Breast epithelium (tissue), 4 donors: ENCODE measurements around the gene MGAT5B. TPM values are rescaled to one million over a fixed set of nuclear protein-coding genes. Genes with fewer than 3 reads are reported as not detected.

Experiments
- DNase-seq, 2 donors: peaks; one replicate each; pipeline ENCODE4 v3.0.0-alpha.2; 2019; ENCODE audit warnings: low spot score in 2 of 2
- H3K27ac ChIP-seq, 2 donors: fragments of 200-600 bp; sonication (generic) in 1 of 2; one replicate each; pipeline ENCODE4 v1.5.1; 2016 to 2019; ENCODE audit warnings: mild to moderate bottlenecking in 1 of 2
- H3K27me3 ChIP-seq, 2 donors: fragments of 200-600 bp; sonication (generic) in 1 of 2; one replicate each; pipeline versions ENCODE4 v1.5.1 to v1.6.0; 2017 to 2019; ENCODE audit warnings: control low read depth in 1 of 2, mild to moderate bottlenecking in 1 of 2
- H3K36me3 ChIP-seq: fragments of 200-600 bp; one replicate; pipeline ENCODE4 v1.5.1; 2019
- H3K4me1 ChIP-seq, 2 donors: fragments of 200-600 bp; sonication (generic); one replicate each; pipeline ENCODE4 v1.5.1; 2016 to 2019; ENCODE audit warnings: control low read depth in 1 of 2
- H3K4me3 ChIP-seq, 3 donors: fragments of 200-600 bp; sonication (generic); 1 replicate in 2 of 3; 2 replicates in 1 of 3; pipeline ENCODE4 v1.5.1; 2016 to 2019; ENCODE audit warnings: mild to moderate bottlenecking in 3 of 3, moderate library complexity in 2 of 3
- H3K9me3 ChIP-seq, 2 donors: fragments of 200-600 bp; sonication (generic) in 1 of 2; one replicate each; pipeline ENCODE4 v1.5.1; 2016 to 2019; ENCODE audit warnings: control low read depth in 1 of 2
- CTCF ChIP-seq, 3 donors: fragments of 450-650 bp; IDR thresholded peaks; one replicate each; pipeline ENCODE4 v1.5.1; 2016 to 2017; ENCODE audit warnings: antibody characterized with exemption in 3 of 3, mild to moderate bottlenecking in 3 of 3, moderate library complexity in 3 of 3
- POLR2A ChIP-seq: fragments of 450-650 bp; IDR thresholded peaks from one replicate; pipeline ENCODE4 v1.6.1; 2016; ENCODE audit warnings: antibody characterized with exemption, mild to moderate bottlenecking, moderate library complexity
- POLR2AphosphoS5 ChIP-seq, 3 donors: sonication (generic); formaldehyde crosslinking; IDR thresholded peaks; one replicate each; pipeline ENCODE4 v1.6.1; 2017; ENCODE audit warnings: antibody characterized with exemption in 3 of 3
- intact Hi-C: fragments of 100-400 bp; cut with DNase I; formaldehyde crosslinking; loops from one replicate; pipeline ENCODE4 v1.15.1; 2023; ENCODE audit warnings: low total_unique reads
- total RNA-seq, 3 donors: library from RNA; depleted of rRNA; stranded (reverse); fragments of >200 nt; gene quantifications; one replicate each; pipeline ENCODE4 v1.1.0, GENCODE V29; 2016

MGAT5B gene
- total RNA-seq, 3 donors from 2014 or later: 0.32 to 0.33 TPM; not detected in 1

GRCh38 chr17:76924345-76925342 lies 56.4 kb downstream of the MGAT5B start:
- intact Hi-C loops: no loop called here
- no peak for TF ChIP-seq CTCF (IDR thresholded peaks at IDR 0.05)
- no peak for TF ChIP-seq POLR2AphosphoS5 (IDR thresholded peaks at IDR 0.05)
- TF ChIP-seq POLR2A: no peak
- H3K9me3 ChIP-seq: no peaks in the 10 kb centered on the region

GRCh38 chr17:76925441-76925891 lies 57.3 kb downstream of the MGAT5B start:
- Histone ChIP-seq H3K27me3 (peaks cover 0 to 5% of the 10 kb centered on the region in 2 donors), H3K9me3 (no peaks in the 10 kb centered on the region), H3K27ac (no peak overlapping the region), H3K4me1 (no peaks in the 10 kb centered on the region), H3K36me3 (no peaks in the 10 kb centered on the region), H3K4me3 (no peak overlapping the region)
- TF ChIP-seq POLR2A: no peak
- TF ChIP-seq POLR2AphosphoS5 (IDR thresholded peaks at IDR 0.05): no peak
- TF ChIP-seq CTCF (IDR thresholded peaks at IDR 0.05): no peak
- intact Hi-C loops: no loop called here
- no peak for DNase-seq

More at GRCh38 chr17:76924345-76925342, 56.4 kb downstream of the MGAT5B start:
- DNase-seq: no peak
- no peaks in the 10 kb centered on the region for H3K4me1 ChIP-seq
- no peak overlapping the region for H3K27ac ChIP-seq
- no peaks in the 10 kb centered on the region for H3K36me3 ChIP-seq
- no peak overlapping the region for H3K4me3 ChIP-seq
- H3K27me3 ChIP-seq: peaks cover 0 to 5% of the 10 kb centered on the region in 2 donors

GRCh38 chr17:76926237-76926866 lies 58.1 kb downstream of the MGAT5B start:
- peaks cover 0 to 5% of the 10 kb centered on the region in 2 donors for H3K27me3 ChIP-seq
- DNase-seq: no peak
- no peak for TF ChIP-seq POLR2A
- no peak for TF ChIP-seq CTCF (IDR thresholded peaks at IDR 0.05)
- TF ChIP-seq POLR2AphosphoS5 (IDR thresholded peaks at IDR 0.05): no peak
- no peaks in the 10 kb centered on the region for H3K36me3 ChIP-seq
- intact Hi-C loops: no loop called here
- no peak overlapping the region for H3K27ac ChIP-seq
- no peak overlapping the region for H3K4me3 ChIP-seq
- no peaks in the 10 kb centered on the region for H3K4me1 ChIP-seq
- no peaks in the 10 kb centered on the region for H3K9me3 ChIP-seq

GRCh38 chr17:76927577-76927976 lies 59.4 kb downstream of the MGAT5B start:
- H3K27me3 ChIP-seq: peaks cover 0 to 5% of the 10 kb centered on the region in 2 donors
- intact Hi-C loops: no loop called here
- no peaks in the 10 kb centered on the region for H3K36me3 ChIP-seq
- no peaks in the 10 kb centered on the region for H3K9me3 ChIP-seq
- no peak overlapping the region for H3K4me3 ChIP-seq
- no peak for DNase-seq
- H3K27ac ChIP-seq: no peak overlapping the region
- TF ChIP-seq POLR2A (no peak), CTCF (IDR thresholded peaks at IDR 0.05) (no peak), POLR2AphosphoS5 (IDR thresholded peaks at IDR 0.05) (no peak)
- H3K4me1 ChIP-seq: no peaks in the 10 kb centered on the region

GRCh38 chr17:76927982-76928381 lies 59.8 kb downstream of the MGAT5B start:
- no peak for DNase-seq
- intact Hi-C loops: no loop called here
- no peak overlapping the region for H3K27ac ChIP-seq
- peaks cover 0 to 5% of the 10 kb centered on the region in 2 donors for H3K27me3 ChIP-seq
- H3K4me1 ChIP-seq: no peaks in the 10 kb centered on the region
- H3K4me3 ChIP-seq: no peak overlapping the region
- H3K9me3 ChIP-seq: no peaks in the 10 kb centered on the region
- TF ChIP-seq CTCF (IDR thresholded peaks at IDR 0.05) (no peak), POLR2A (no peak), POLR2AphosphoS5 (IDR thresholded peaks at IDR 0.05) (no peak)
- H3K36me3 ChIP-seq: no peaks in the 10 kb centered on the region
